Right lobe of liver (tissue), 6 donors: ENCODE measurements around the gene TMEM187. TPM values are rescaled to one million over a fixed set of nuclear protein-coding genes. Genes with fewer than 3 reads are reported as not detected.

Experiments used
- ATAC-seq, 4 donors: fragments of 200-7000 bp; cut with Tn5 transposase; one replicate each; pipeline ENCODE4 v1.9.1; 2020; ENCODE audit warnings: mild to moderate bottlenecking in 4 of 4, moderate library complexity in 4 of 4
- DNase-seq, 3 donors: peaks; one replicate each; pipeline ENCODE4 v3.0.0-alpha.2; 2020
- H3K27ac ChIP-seq, 3 donors: fragments of 200-600 bp; one replicate each; pipeline ENCODE4 v1.8.0; 2022
- H3K27me3 ChIP-seq, 2 donors: fragments of 200-600 bp; one replicate each; pipeline ENCODE4 v1.8.0; 2022
- H3K36me3 ChIP-seq, 4 donors: fragments of 200-600 bp; sonication (generic) in 1 of 4; one replicate each; pipeline versions ENCODE4 v1.5.1 to v1.8.0; 2017 to 2022; ENCODE audit warnings: control low read depth in 1 of 4
- H3K4me1 ChIP-seq, 4 donors: fragments of 200-600 bp; sonication (generic) in 1 of 4; one replicate each; pipeline versions ENCODE4 v1.5.1 to v1.8.0; 2017 to 2022; ENCODE audit warnings: control low read depth in 1 of 4
- H3K4me3 ChIP-seq, 3 donors: fragments of 200-600 bp; one replicate each; pipeline ENCODE4 v1.8.0; 2022
- H3K9me3 ChIP-seq, 4 donors: fragments of 200-600 bp; sonication (generic) in 1 of 4; one replicate each; pipeline versions ENCODE4 v1.5.1 to v1.8.0; 2017 to 2022; ENCODE audit warnings: control low read depth in 1 of 4
- CTCF ChIP-seq, 4 donors: fragments of 200-600 bp in 3 of 4; fragments of 450-650 bp in 1 of 4; IDR thresholded peaks; one replicate each; pipeline versions ENCODE4 v1.5.1 to v1.8.0; 2016 to 2022; ENCODE audit warnings: antibody characterized with exemption in 4 of 4, mild to moderate bottlenecking in 2 of 4
- POLR2A ChIP-seq: fragments of 450-650 bp; IDR thresholded peaks from one replicate; pipeline ENCODE4 v1.6.1; 2017; ENCODE audit warnings: antibody characterized with exemption, mild to moderate bottlenecking
- WGBS: methylation state at CpG from one replicate; pipeline ENCODE4 v1.1.6; 2018; ENCODE audit warnings: low coverage, low lambda C conversion rate; ENCODE audit not compliant: insufficient coverage; ENCODE audit errors: missing lambda C conversion rate; 5-methylcytosine and 5-hydroxymethylcytosine counted together
- intact Hi-C, 2 donors: fragments of 100-400 bp; cut with DNase I; formaldehyde crosslinking; loops; one replicate each; pipeline versions ENCODE4 v1.11.2 to v1.14.1; 2022
- long read RNA-seq: library from polyadenylated mRNA; unstranded; transcript quantifications from one replicate; pipeline ENCODE4 v2.0.0, GENCODE V29; 2019
- total RNA-seq, 6 experiments: library from RNA; depleted of rRNA in 2 of 6; stranded (reverse); fragments of >200 nt in 2 of 6; fragmentation: NEBNext Ultra II Directional in 3 of 6; extraction: Animal tissue kit (Norgen Biotek cat#: 25700) in 3 of 6; gene quantifications; one replicate each; pipeline versions ENCODE4 v1.1.0 to v1.2.4, GENCODE V29; 2016 to 2023
- donor health status: DM: no; HTN: yes; CAD: no.
- donor health status: DM: no; HTN: no; CAD: no.
- donor health status: DM: no; HTN: no; CAD: no.
- donor health status: DM: no; HTN: yes; CAD: no.
- donor health status: DM: no; HTN: yes; CAD: no.

Gene TMEM187
- 10 to 100 TPM in 1 of 6 experiments, 1 to 10 TPM in 5; 3.8 to 10.3 (median 5.9) TPM for total RNA-seq
- long read RNA-seq, transcript TMEM187-201 (2 exons, 1,880 nt) = major isoform, 7 of 8 reads
- long read RNA-seq, partial matches to known transcripts = 0 of 8 reads
- long read RNA-seq, other reads (novel, unspliced or antisense) = 1 of 8 reads

- DNase-seq (peak; percentile 88 to 93 (median 93)), ATAC-seq (peak; percentile 46 to 67 (median 63))
- peak within 1 kb of the TSS; percentile 98 to 99 (median 98) for H3K27ac ChIP-seq
- TF ChIP-seq CTCF (IDR thresholded peaks at IDR 0.05) (no peak), POLR2A (peak; percentile 69)
- no peaks in the 10 kb centered on the region for H3K27me3 ChIP-seq
- intact Hi-C loops = no loop called here
- peaks cover 0 to 46% (median 2%) of the 10 kb centered on the region in 4 donors for H3K4me1 ChIP-seq
- WGBS = 10% methylated on average over 4 of the region's 103 CpGs
- no peaks in the 10 kb centered on the region for H3K9me3 ChIP-seq
- no peaks in the 10 kb centered on the region for H3K36me3 ChIP-seq
- peak within 1 kb of the TSS; percentile 55 to 95 (median 77) for H3K4me3 ChIP-seq
These were observed at the start of gene TMEM187 for GRCh38 chrX:153972368-153973126. Gene TMEM187 (plus strand): TSS chrX:153972754. CDS start chrX:153982063, 9,309 bp downstream.

GRCh38 chrX:153922932-153923857 is 49.4 kb upstream of the TMEM187 start:
- Histone ChIP-seq H3K27ac (no peak overlapping the region), H3K4me3 (no peak overlapping the region), H3K4me1 (no peaks in the 10 kb centered on the region), H3K36me3 (no peaks in the 10 kb centered on the region), H3K27me3 (no peaks in the 10 kb centered on the region), H3K9me3 (no peaks in the 10 kb centered on the region)
- DNase-seq (peak; percentile 83 to 85 (median 84)), ATAC-seq (peak; percentile 73 to 79 (median 76))
- TF ChIP-seq POLR2A = no peak
- peak; percentile 28 to 71 (median 63) for TF ChIP-seq CTCF (IDR thresholded peaks at IDR 0.05)
- intact Hi-C loops = no loop called here
- WGBS = 57% methylated on average over 7 of the region's 25 CpGs

GRCh38 chrX:153924149-153924861 is 48.2 kb upstream of the TMEM187 start:
- Histone ChIP-seq H3K4me3 (peak overlapping the region in 1 of 3 donors; percentile 2), H3K27me3 (no peaks in the 10 kb centered on the region), H3K36me3 (no peaks in the 10 kb centered on the region), H3K9me3 (no peaks in the 10 kb centered on the region), H3K27ac (no peak overlapping the region), H3K4me1 (peaks cover 0 to 9% (median 4%) of the 10 kb centered on the region in 4 donors)
- WGBS = 33% methylated on average over 9 of the region's 14 CpGs
- TF ChIP-seq POLR2A = no peak
- TF ChIP-seq CTCF (IDR thresholded peaks at IDR 0.05) = peak in 2 of 4 donors; percentile 9 to 12
- intact Hi-C loops = no loop called here
- DNase-seq (peak in 1 of 3 donors; percentile 41), ATAC-seq (no peak)

GRCh38 chrX:153925387-153925738 is 47.2 kb upstream of the TMEM187 start:
- H3K27ac ChIP-seq = no peak overlapping the region
- TF ChIP-seq CTCF (IDR thresholded peaks at IDR 0.05) (no peak), POLR2A (no peak)
- peak overlapping the region in 2 of 3 donors; percentile 0 to 24 for H3K4me3 ChIP-seq
- H3K9me3 ChIP-seq = no peaks in the 10 kb centered on the region
- no peaks in the 10 kb centered on the region for H3K36me3 ChIP-seq
- intact Hi-C loops = no loop called here
- WGBS = 78% methylated on average over 2 of the region's 4 CpGs
- H3K27me3 ChIP-seq = no peaks in the 10 kb centered on the region
- ATAC-seq (no peak), DNase-seq (no peak)
- peaks cover 0 to 9% (median 4%) of the 10 kb centered on the region in 4 donors for H3K4me1 ChIP-seq
